Testis (tissue), 3 donors: Measurements from ENCODE around the gene ABCC4. TPM values are rescaled to one million over a fixed set of nuclear protein-coding genes. Genes with fewer than 3 reads are reported as not detected.

ENCODE experiments used
- DNase-seq: peaks from one replicate; pipeline ENCODE4 v3.0.0-alpha.2; 2019
- H3K27ac ChIP-seq, 2 donors: fragments of 200-600 bp; sonication (generic); one replicate each; pipeline ENCODE4 v1.5.1; 2019
- H3K27me3 ChIP-seq: fragments of 200-600 bp; sonication (generic); one replicate; pipeline ENCODE4 v1.5.1; 2019
- H3K36me3 ChIP-seq: fragments of 200-600 bp; sonication (generic); one replicate; pipeline ENCODE4 v1.5.1; 2017; ENCODE audit warnings: low read depth; ENCODE audit errors: missing control alignments
- H3K4me1 ChIP-seq: fragments of 200-600 bp; sonication (generic); one replicate; pipeline ENCODE4 v1.5.1; 2019
- H3K4me3 ChIP-seq, 2 donors: fragments of 200-600 bp; sonication (generic); one replicate each; pipeline ENCODE4 v1.5.1; 2017 to 2019
- H3K9me3 ChIP-seq: fragments of 200-600 bp; sonication (generic); one replicate; pipeline ENCODE4 v1.5.1; 2017
- POLR2A ChIP-seq: fragments of 450-650 bp; IDR thresholded peaks from one replicate; pipeline ENCODE4 v1.6.1; 2017; ENCODE audit warnings: antibody characterized with exemption, mild to moderate bottlenecking, moderate library complexity
- WGBS, 2 donors: methylation state at CpG; one replicate each; pipeline ENCODE4 v1.1.5; 2018; 5-methylcytosine and 5-hydroxymethylcytosine counted together
- intact Hi-C: fragments of 100-400 bp; cut with DNase I; formaldehyde crosslinking; loops from one replicate; pipeline ENCODE4 v1.15.1; 2023; ENCODE audit warnings: low total_unique reads
- polyA plus RNA-seq: library from polyadenylated mRNA; stranded (reverse); fragments of 350-450 nt; fragmentation: Illumina TruSeq; extraction: RNeasy Lipid Tissue Mini Kit (QIAGEN cat#74804); gene quantifications from one replicate; pipeline ENCODE4 v1.2.3, GENCODE V29; 2014; ENCODE audit warnings: low read depth, low replicate concordance; ENCODE audit not compliant: insufficient read depth
- total RNA-seq, 2 donors: library from RNA; depleted of rRNA; stranded (reverse); fragments of >200 nt; gene quantifications; one replicate each; pipeline ENCODE4 v1.2.3, GENCODE V29; 2016
- TF ChIP-seq, protein P1 (sequence below), 3 experiments: fragments of 450-650 bp in 2 of 3; fragments of 200-600 bp in 1 of 3; sonication (generic) in 1 of 3; IDR thresholded peaks; one replicate each; pipeline ENCODE4 v1.5.1; 2016 to 2019; ENCODE audit warnings: antibody characterized with exemption in 3 of 3, mild to moderate bottlenecking in 2 of 3, moderate library complexity in 1 of 3

The ABCC4 gene
- total and polyA plus RNA-seq, 3 donors from 2014 or later: 11.0 to 23.5 (median 14.9) TPM

DNA sequence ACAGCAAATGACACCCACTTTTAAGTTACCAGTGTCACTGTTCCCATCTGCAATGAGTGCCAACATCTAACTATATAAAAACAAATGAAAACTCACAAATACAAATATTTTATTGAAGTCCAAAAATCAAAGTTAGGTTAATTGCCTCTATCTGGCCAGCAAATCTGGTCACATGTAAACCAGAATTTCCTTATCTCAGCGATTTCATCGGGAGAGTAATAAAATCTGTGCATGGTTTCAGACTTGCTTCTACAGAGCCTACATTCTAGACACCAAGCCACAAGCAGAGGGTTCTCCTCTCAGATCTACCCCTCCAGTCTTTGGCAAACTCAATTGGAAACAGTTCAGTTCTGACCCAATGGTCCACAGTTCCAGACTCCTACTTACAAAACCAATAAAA is 189.6 kb downstream of the ABCC4 start:
- H3K36me3 ChIP-seq: no peaks in the 10 kb centered on the region
- TF ChIP-seq POLR2A: no peak
- TF ChIP-seq, protein P1, sequence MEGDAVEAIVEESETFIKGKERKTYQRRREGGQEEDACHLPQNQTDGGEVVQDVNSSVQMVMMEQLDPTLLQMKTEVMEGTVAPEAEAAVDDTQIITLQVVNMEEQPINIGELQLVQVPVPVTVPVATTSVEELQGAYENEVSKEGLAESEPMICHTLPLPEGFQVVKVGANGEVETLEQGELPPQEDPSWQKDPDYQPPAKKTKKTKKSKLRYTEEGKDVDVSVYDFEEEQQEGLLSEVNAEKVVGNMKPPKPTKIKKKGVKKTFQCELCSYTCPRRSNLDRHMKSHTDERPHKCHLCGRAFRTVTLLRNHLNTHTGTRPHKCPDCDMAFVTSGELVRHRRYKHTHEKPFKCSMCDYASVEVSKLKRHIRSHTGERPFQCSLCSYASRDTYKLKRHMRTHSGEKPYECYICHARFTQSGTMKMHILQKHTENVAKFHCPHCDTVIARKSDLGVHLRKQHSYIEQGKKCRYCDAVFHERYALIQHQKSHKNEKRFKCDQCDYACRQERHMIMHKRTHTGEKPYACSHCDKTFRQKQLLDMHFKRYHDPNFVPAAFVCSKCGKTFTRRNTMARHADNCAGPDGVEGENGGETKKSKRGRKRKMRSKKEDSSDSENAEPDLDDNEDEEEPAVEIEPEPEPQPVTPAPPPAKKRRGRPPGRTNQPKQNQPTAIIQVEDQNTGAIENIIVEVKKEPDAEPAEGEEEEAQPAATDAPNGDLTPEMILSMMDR (IDR thresholded peaks at IDR 0.05): no peak
- 59 to 95% methylated on average over 2 of the region's 2 CpGs for WGBS, 2 donors
- no peaks in the 10 kb centered on the region for H3K27me3 ChIP-seq
- H3K4me1 ChIP-seq: no peaks in the 10 kb centered on the region
- intact Hi-C loops: no loop called here
- H3K27ac ChIP-seq: no peak overlapping the region
- no peak overlapping the region for H3K4me3 ChIP-seq
- DNase-seq: no peak
- no peaks in the 10 kb centered on the region for H3K9me3 ChIP-seq

DNA sequence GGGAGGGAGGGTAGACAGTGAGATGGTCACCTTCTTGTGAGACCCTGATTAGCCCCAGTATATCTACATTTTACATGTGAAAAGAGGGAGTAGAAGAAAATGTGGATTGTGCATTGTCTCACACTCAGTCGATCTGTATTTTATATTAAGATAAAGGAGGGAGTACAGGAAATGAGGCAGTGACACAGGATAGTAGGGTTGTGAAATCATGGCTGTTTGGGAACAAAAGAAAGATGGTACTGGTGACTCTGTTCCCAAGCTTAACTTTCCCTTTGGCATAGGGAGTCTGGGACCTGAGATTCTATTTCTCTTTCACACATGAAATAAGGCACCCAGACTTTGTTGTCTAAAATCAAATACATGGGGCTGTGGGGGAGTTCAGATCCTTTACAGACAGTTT is 194.7 kb downstream of the ABCC4 start:
- no peak overlapping the region for H3K4me3 ChIP-seq
- 57 to 75% methylated on average over 1 of the region's 1 CpG for WGBS, 2 donors

DNA sequence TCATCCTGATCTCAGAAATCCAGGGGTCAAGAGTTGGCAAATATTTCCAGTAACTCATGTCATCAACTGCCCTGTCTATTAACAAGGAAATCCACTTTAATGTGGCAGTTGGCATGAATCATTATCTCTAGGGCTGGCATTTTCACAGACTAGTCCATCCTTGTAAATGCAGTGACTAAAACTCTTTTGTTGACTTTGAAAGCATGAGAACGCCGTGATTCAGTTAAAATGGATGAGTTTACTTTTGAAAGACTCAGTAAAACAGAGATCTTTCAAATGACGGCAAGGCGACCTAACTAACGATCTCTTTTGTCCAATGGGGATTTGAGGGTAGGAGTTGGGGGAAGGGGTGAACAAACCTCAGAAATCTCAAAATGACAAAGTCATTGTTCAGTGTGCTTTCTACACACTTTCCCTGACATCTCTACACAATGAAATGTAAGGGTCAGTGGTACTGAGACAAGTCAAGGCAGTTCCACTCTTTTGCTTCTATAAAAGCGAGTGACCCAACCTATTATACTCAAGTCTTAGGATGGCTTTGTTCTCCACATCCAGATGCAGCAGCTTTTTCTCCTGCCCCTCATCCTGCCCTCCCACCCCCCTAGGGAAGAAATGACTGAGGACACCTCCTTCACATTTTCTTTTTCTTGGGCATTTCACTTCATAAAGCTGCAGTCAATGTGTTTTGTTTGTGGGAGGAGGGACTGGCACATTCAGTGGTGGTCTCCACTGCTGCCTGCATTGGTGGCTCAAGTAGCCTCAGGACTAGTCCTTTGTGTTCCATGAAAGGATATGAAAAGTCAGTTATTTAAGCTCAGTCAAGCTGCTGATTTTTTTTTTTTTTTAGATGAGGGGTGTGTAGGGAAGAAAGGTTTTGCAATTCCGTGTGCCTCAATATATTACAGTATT is 200.5 kb downstream of the ABCC4 start:
- no peak overlapping the region for H3K4me3 ChIP-seq
- no peaks in the 10 kb centered on the region for H3K4me1 ChIP-seq
- no peaks in the 10 kb centered on the region for H3K36me3 ChIP-seq
- H3K27ac ChIP-seq: no peak overlapping the region
- intact Hi-C loops: no loop called here
- H3K27me3 ChIP-seq: no peaks in the 10 kb centered on the region
- no peak for TF ChIP-seq POLR2A
- TF ChIP-seq, protein P1 (IDR thresholded peaks at IDR 0.05): no peak
- H3K9me3 ChIP-seq: no peaks in the 10 kb centered on the region
- DNase-seq: no peak
- 77 to 86% methylated on average over 7 of the region's 7 CpGs for WGBS, 2 donors

More for the DNA sequence above, 194.7 kb downstream of the ABCC4 start:
- Histone ChIP-seq H3K27me3 (no peaks in the 10 kb centered on the region), H3K9me3 (no peaks in the 10 kb centered on the region), H3K27ac (no peak overlapping the region), H3K4me1 (no peaks in the 10 kb centered on the region), H3K36me3 (no peaks in the 10 kb centered on the region)
- DNase-seq: no peak
- TF ChIP-seq, protein P1 (IDR thresholded peaks at IDR 0.05): no peak
- TF ChIP-seq POLR2A: no peak
- intact Hi-C loops: no loop called here

DNA sequence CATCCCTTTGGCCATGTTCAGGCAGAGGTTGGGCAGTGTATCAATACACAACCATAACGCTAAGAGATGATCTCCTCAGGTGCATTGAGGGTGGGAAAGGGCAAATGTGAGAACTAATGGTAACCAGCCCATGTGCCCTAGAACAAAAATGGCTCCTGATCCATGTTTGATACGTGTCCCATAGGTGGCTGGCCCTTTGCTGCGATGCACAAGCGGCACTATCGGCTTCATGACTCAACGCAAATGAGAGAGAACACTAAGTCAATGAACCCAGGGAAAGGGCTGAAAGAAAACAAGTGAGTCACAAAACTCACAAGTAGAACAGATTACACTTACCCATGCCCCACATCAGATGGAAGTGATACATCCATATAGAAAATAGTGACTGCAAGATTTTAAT is 201.7 kb downstream of the ABCC4 start:
- Histone ChIP-seq H3K27ac (no peak overlapping the region), H3K4me3 (no peak overlapping the region), H3K9me3 (no peaks in the 10 kb centered on the region), H3K36me3 (no peaks in the 10 kb centered on the region), H3K27me3 (no peaks in the 10 kb centered on the region), H3K4me1 (no peaks in the 10 kb centered on the region)
- no peak for DNase-seq
- TF ChIP-seq, protein P1 (IDR thresholded peaks at IDR 0.05): no peak
- TF ChIP-seq POLR2A: no peak
- intact Hi-C loops: no loop called here
- WGBS, 2 donors: 94 to 97% methylated on average over 6 of the region's 6 CpGs

DNA sequence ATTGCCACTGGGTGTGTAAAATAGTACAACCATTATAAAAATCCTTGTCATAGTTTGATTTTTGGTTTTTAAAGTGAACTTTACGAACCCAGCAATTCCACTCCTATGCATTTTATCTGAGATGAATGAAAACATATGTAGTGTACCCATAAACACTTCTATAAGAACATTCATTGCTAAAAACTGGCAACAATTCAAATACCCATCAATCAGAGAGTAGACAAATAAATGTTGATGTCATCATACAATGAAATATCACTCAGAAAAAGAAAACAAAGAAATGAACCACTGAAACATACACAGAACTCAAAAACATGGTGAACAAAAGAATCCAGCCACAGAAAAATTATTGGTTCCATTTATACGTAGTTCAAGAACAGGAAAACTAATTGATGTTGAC is 202.3 kb downstream of the ABCC4 start:
- no peak overlapping the region for H3K4me3 ChIP-seq
- no peaks in the 10 kb centered on the region for H3K4me1 ChIP-seq
- WGBS, 2 donors: 90% methylated on average over 2 of the region's 2 CpGs
- intact Hi-C loops: no loop called here
- no peaks in the 10 kb centered on the region for H3K27me3 ChIP-seq
- H3K27ac ChIP-seq: no peak overlapping the region
- H3K36me3 ChIP-seq: no peaks in the 10 kb centered on the region
- no peak for DNase-seq
- TF ChIP-seq POLR2A: no peak
- TF ChIP-seq, protein P1 (IDR thresholded peaks at IDR 0.05): no peak
- H3K9me3 ChIP-seq: no peaks in the 10 kb centered on the region
